PC-3 (cell line): Measurements from ENCODE around the gene ADARB2. TPM values are rescaled to one million over a fixed set of nuclear protein-coding genes. Genes with fewer than 3 reads are reported as not detected.

Experiments
- ATAC-seq: fragments of 200-7000 bp; cut with Tn5 transposase; 2 replicates; pipeline ENCODE4 v1.9.1; 2020; ENCODE audit warnings: mild to moderate bottlenecking, moderate library complexity
- BruUV-seq: library from RNA; stranded (reverse); fragments of 400-500 nt; replicated peaks from 2 replicates; lab custom pipeline; 2021; lab: Mats Ljungman, UMichigan
- CTCF ChIA-PET: fragments of 300-600 bp; sonication (Branson Sonifier 250); formaldehyde crosslinking; loops from one replicate; lab custom pipeline; 2022; ENCODE audit warnings: antibody characterized with exemption; lab: Charles Lee
- POLR2A ChIA-PET: fragments of 300-600 bp; sonication (Branson Sonifier 250); formaldehyde crosslinking; loops from one replicate; lab custom pipeline; 2022; ENCODE audit warnings: antibody characterized with exemption; ENCODE audit not compliant: unreplicated experiment; lab: Charles Lee
- DNase-seq: peaks from one replicate; pipeline ENCODE4 v3.0.0-alpha.2; 2015
- H2AFZ ChIP-seq: fragments of 300-600 bp; sonication (generic); 2 replicates; pipeline ENCODE4 v1.6.0; 2016; ENCODE audit warnings: antibody characterized with exemption, low read length
- H3F3A ChIP-seq: fragments of 300-600 bp; sonication (generic); one replicate; pipeline ENCODE4 v1.6.0; 2017; ENCODE audit warnings: antibody characterized with exemption, low read length, control low read depth, mild to moderate bottlenecking; ENCODE audit not compliant: unreplicated experiment
- H3K27ac ChIP-seq: fragments of 300-600 bp; sonication (generic); 2 replicates; pipeline ENCODE4 v1.5.1; 2016; ENCODE audit warnings: mild to moderate bottlenecking, low read length
- H3K27me3 ChIP-seq: fragments of 300-600 bp; sonication (generic); 2 replicates; pipeline ENCODE4 v1.6.1; 2016; ENCODE audit warnings: low read length, mixed read lengths
- H3K36me3 ChIP-seq: fragments of 300-600 bp; sonication (generic); 2 replicates; pipeline ENCODE4 v1.6.1; 2016; ENCODE audit warnings: low read depth, mixed run types, low read length, mixed read lengths
- H3K4me1 ChIP-seq: fragments of 300-600 bp; sonication (generic); 2 replicates; pipeline ENCODE4 v1.5.1; 2016; ENCODE audit warnings: low read length; ENCODE audit not compliant: insufficient read depth
- H3K4me2 ChIP-seq: fragments of 300-600 bp; sonication (generic); 2 replicates; pipeline ENCODE4 v1.6.0; 2016; ENCODE audit warnings: low read length
- H3K4me3 ChIP-seq: fragments of 300-600 bp; sonication (generic); 2 replicates; pipeline ENCODE4 v1.5.1; 2016; ENCODE audit warnings: mild to moderate bottlenecking, low read length, mixed read lengths
- H3K79me2 ChIP-seq: fragments of 300-600 bp; sonication (generic); 2 replicates; pipeline ENCODE4 v1.6.1; 2017; ENCODE audit warnings: low read length, mixed read lengths
- H3K9ac ChIP-seq: fragments of 300-600 bp; sonication (generic); 2 replicates; pipeline ENCODE4 v1.6.0; 2016; ENCODE audit warnings: mild to moderate bottlenecking, low read length
- H3K9me2 ChIP-seq: fragments of 300-600 bp; sonication (generic); replicated peaks from 2 replicates; pipeline ENCODE4 v1.6.1; 2016; ENCODE audit warnings: mixed run types, low read length, mixed read lengths
- H3K9me3 ChIP-seq: fragments of 300-600 bp; sonication (generic); 2 replicates; pipeline ENCODE4 v1.6.1; 2016; ENCODE audit warnings: low read length, mixed read lengths
- H4K20me1 ChIP-seq: fragments of 300-600 bp; sonication (generic); 2 replicates; pipeline ENCODE4 v1.6.1; 2016; ENCODE audit warnings: low read length, mixed read lengths
- CTCF ChIP-seq: fragments of 300-600 bp; sonication (generic); conservative IDR thresholded peaks from 2 replicates; pipeline ENCODE4 v1.5.1; 2017; ENCODE audit warnings: antibody characterized with exemption, low read depth, mild to moderate bottlenecking, low read length
- EZH2 ChIP-seq: fragments of 300-600 bp; sonication (generic); IDR thresholded peaks from one replicate; pipeline ENCODE4 v1.6.1; 2017; ENCODE audit warnings: antibody characterized with exemption, mild to moderate bottlenecking, low read length; ENCODE audit not compliant: unreplicated experiment
- EZH2phosphoT487 ChIP-seq: fragments of 300-600 bp; sonication (generic); IDR thresholded peaks from 2 replicates; pipeline ENCODE4 v1.6.1; 2018; ENCODE audit warnings: mild to moderate bottlenecking, antibody characterized with exemption, low read length, borderline replicate concordance
- intact Hi-C: fragments of 100-400 bp; cut with micrococcal nuclease; formaldehyde crosslinking; loops from 2 replicates; pipeline ENCODE4 v1.9.0; 2023
- total RNA-seq: library from RNA; depleted of rRNA; stranded (reverse); fragments of >200 nt; gene quantifications from 2 replicates; pipeline ENCODE4 v1.2.3, GENCODE V29; 2014

The ADARB2 gene
- total RNA-seq, 1 experiment from 2014 or later: not detected

- no peak for ATAC-seq
These were observed 288.9 kb downstream of the ADARB2 start for GRCh38 chr10:1448252-1448930.

GRCh38 chr10:1444826-1445225 is 292.5 kb downstream of the ADARB2 start:
- no peaks in the 10 kb centered on the region for H3K9me2 ChIP-seq
- no peak overlapping the region for H3K9ac ChIP-seq
- no peak overlapping the region for H3K27ac ChIP-seq
- no peak overlapping the region for H2AFZ ChIP-seq
- TF ChIP-seq EZH2phosphoT487: no peak
- no peak for TF ChIP-seq CTCF
- TF ChIP-seq EZH2: no peak
- no TSS peak for BruUV-seq
- H3K36me3 ChIP-seq: no peaks in the 10 kb centered on the region
- H3K4me2 ChIP-seq: no peak overlapping the region
- ATAC-seq: no peak
- no peaks in the 10 kb centered on the region for H4K20me1 ChIP-seq
- ChIA-PET POLR2A (no interaction called here), CTCF (no interaction called here)
- no peaks in the 10 kb centered on the region for H3F3A ChIP-seq
- no peak overlapping the region for H3K4me3 ChIP-seq
- H3K79me2 ChIP-seq: no peaks in the 10 kb centered on the region
- no peaks in the 10 kb centered on the region for H3K4me1 ChIP-seq
- intact Hi-C loops: no loop called here
- no peaks in the 10 kb centered on the region for H3K27me3 ChIP-seq
- DNase-seq: no peak
- no peaks in the 10 kb centered on the region for H3K9me3 ChIP-seq

More at GRCh38 chr10:1448252-1448930, 288.9 kb downstream of the ADARB2 start:
- Histone ChIP-seq H3K79me2 (no peaks in the 10 kb centered on the region), H3K4me1 (no peaks in the 10 kb centered on the region), H4K20me1 (no peaks in the 10 kb centered on the region), H2AFZ (no peak overlapping the region), H3K9me2 (no peaks in the 10 kb centered on the region), H3K27ac (no peak overlapping the region), H3K36me3 (no peaks in the 10 kb centered on the region), H3K9ac (no peak overlapping the region), H3F3A (no peaks in the 10 kb centered on the region), H3K27me3 (no peaks in the 10 kb centered on the region), H3K9me3 (no peaks in the 10 kb centered on the region), H3K4me2 (no peak overlapping the region), H3K4me3 (no peak overlapping the region)
- ChIA-PET CTCF (no interaction called here), POLR2A (no interaction called here)
- no peak for DNase-seq
- TF ChIP-seq CTCF: no peak
- no peak for TF ChIP-seq EZH2
- TF ChIP-seq EZH2phosphoT487: no peak
- no TSS peak for BruUV-seq
- intact Hi-C loops: no loop called here

GRCh38 chr10:1440897-1441296 is 296.4 kb downstream of the ADARB2 start:
- Histone ChIP-seq H3K27me3 (no peaks in the 10 kb centered on the region), H3K9me3 (no peaks in the 10 kb centered on the region), H3K4me1 (no peaks in the 10 kb centered on the region), H2AFZ (no peak overlapping the region), H3F3A (no peaks in the 10 kb centered on the region), H3K9me2 (no peaks in the 10 kb centered on the region), H3K4me3 (no peak overlapping the region), H3K36me3 (no peaks in the 10 kb centered on the region), H3K4me2 (no peak overlapping the region), H4K20me1 (no peaks in the 10 kb centered on the region), H3K79me2 (no peaks in the 10 kb centered on the region), H3K27ac (no peak overlapping the region), H3K9ac (no peak overlapping the region)
- DNase-seq (no peak), ATAC-seq (no peak)
- POLR2A ChIA-PET: no interaction called here
- TF ChIP-seq CTCF (no peak), EZH2phosphoT487 (no peak), EZH2 (no peak)
- intact Hi-C loops: no loop called here
- CTCF ChIA-PET: no interaction called here
- BruUV-seq: no TSS peak
